GM18520 (cell line): Measurements from ENCODE around the gene SPAG4.

ENCODE experiments used
- ATAC-seq: cut with Tn5 transposase; IDR thresholded peaks from one replicate; pipeline ENCODE4 v1.9.1; 2021; ENCODE audit not compliant: unreplicated experiment

Gene SPAG4

GRCh38 chr20:35619196-35620095 is 3.8 kb downstream of the SPAG4 start:
- ATAC-seq: no peak

- no peak for ATAC-seq
Observed at GRCh38 chr20:35620818-35621559, 5.4 kb downstream of the SPAG4 start.

- no peak for ATAC-seq
Observed at GRCh38 chr20:35621560-35621946, 5.9 kb downstream of the SPAG4 start.

DNA sequence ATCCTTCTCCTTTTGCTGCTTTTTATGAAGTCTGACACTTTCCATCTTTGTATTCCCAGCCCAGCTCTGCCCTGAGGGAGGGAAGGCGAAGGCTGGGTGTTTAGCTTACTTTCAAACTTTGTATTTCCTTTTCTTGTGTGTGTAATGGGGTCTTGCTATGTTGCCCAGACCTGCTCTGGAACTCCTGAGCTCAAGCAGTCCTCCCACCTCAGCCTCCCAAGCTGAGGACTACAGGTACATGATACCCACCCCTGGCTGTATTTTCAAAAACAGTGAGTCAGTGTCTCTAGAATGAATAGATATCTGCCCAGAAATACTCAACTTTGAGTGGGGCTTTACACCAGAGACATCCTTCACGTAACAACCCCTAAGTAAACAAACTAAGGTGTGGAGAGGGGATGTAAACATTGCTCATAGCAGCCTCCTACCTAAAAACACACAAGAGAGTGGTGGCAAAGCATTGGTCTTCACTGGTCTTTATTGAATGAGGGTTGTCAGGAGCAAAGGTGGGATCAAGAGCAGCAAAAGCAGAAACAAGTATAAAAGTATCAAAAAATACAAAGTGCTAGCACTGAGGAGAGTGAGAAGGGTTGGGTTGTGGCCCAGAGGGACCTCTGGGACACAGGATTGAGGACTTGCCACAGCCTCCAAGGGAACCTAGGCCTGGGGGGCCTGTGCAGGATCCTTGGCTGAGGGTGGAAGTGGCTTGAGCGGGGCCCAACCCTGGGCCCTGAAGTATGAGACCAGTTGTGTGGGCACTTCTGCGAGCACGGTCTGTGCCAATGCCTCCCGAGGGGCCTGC is 10.2 kb downstream of the SPAG4 start:
- ATAC-seq: no peak

DNA sequence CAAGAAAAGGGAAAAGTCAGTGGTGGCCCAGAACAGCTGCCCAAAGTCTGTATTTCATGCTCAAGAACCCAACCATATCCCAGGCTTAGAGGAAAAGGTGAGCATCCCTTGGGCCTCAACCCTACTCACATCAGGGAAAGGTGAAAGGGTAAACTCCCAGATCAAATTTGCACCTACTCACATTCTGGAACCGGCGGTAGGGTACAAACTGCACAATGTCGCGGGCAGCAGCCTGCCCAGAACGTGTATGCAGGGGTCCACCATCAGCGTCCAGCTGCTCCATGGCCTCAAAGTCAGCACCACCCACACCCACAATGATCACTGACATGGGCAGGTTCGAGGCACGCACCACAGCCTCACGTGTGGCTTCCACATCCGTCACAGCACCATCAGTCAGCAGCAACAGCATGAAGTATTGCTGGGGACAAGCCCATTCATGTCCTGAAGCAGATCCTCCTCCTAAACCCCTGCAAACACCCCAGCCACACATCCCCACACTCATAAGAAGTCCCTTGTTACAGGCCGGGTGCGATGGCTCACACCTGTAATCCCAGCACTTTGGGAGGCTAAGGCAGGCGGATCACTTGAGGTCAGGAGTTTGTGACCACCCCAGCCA is 10.9 kb downstream of the SPAG4 start:
- no peak for ATAC-seq

DNA sequence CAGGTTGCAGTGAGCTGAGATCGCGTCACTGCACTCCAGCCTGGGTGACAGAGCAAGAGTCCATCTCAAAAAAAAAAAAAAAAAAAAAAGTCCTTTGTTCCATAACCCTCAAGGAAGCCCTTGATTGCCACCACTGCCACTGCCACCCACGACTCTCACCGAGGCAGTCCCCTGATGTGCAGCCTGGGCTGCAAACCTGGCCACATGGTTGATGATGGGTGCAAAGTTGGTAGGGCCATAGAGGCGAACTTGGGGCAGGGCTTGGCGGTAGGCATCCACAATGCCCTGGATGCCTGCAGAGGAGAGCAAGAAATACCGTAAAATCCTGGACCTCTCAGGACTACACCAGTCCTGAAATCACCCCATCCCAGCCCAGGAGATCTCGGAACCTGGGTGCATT is 11.5 kb downstream of the SPAG4 start:
- no peak for ATAC-seq

DNA sequence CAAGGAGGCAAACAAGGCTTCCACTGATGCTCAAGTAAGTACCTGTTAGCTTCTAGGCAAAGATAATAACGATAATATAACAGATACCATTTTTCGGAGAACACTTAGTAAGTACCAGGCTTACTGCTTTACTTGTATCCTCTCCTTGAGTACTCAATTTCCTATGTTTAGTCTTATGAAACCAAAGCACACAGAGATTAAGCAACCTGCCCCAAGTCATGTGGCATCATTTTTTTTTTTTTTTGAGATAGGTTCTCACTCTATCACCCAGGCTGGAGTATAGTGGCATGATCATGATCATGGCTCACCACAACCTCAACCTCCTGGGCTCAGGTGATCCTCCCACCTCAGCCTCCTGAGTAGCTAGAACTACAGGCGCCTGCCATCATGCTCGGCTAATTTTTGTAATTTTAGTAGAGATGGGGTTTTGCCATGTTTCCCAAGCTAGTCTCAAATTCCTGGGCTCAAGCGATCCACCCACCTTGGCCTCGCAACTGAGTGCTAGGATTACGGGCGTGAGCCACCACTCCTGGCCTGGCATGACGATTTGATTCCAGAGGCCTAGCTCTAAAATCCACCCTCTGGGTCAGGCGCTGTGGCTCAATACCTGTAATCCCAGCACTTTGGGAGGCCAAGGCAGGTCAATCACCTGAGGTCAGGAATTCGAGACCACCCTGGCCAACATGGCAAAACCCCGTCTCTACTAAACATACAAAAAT is 14.0 kb downstream of the SPAG4 start:
- no peak for ATAC-seq

DNA sequence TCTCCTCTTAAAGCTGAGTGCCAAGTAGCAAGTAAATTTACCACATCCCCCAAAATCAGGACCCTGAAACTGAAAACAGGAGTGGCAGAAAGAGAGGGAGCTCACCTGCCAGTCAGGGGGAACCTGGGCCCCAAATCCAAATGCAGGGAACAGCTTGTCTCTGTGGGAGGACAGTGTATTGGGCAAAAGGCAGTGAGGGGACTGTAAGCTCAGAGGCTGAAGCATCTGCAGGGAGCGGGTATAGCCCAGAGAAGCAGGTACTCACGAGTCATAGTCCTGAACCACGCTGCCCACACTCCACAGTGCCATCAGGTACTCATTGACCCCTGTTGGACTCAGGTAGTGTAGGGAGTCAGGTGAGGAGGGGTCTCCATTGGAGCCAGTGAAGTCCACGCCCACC is 15.0 kb downstream of the SPAG4 start:
- ATAC-seq: no peak

DNA sequence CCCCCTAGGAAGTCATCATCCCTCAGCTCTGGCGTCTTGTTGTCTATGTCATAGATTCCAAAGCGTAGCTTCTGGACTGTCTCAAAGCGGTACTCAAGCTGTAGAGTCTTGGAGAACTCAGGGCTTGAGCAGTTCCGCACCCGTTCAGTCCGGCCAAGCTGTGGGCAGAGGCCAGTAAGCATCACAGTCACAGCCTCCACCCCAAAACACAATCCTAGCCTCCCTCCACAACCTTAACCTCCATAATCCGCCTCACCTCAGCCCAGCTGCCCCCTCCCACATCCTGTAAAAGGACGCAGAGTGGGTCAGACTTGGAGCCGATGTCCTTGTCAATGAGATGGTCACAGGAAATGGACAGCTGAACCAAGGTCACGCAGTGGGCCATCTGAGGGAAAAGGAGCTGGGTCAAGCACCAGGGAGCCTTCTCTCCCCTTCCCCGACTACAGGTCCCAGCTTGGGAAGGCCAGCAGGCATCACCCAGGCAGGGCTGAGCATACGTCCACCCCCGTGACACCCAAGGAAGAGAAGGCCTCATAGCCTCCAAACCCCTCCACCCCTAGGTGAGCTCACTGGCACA is 17.0 kb downstream of the SPAG4 start:
- no peak for ATAC-seq

- ATAC-seq: no peak
Observed at GRCh38 chr20:35635652-35636051, 20.0 kb downstream of the SPAG4 start.

- ATAC-seq: no peak
Observed at GRCh38 chr20:35636095-35636494, 20.5 kb downstream of the SPAG4 start.

GRCh38 chr20:35637276-35637675 is 21.6 kb downstream of the SPAG4 start:
- ATAC-seq: no peak

GRCh38 chr20:35638751-35639150 is 23.1 kb downstream of the SPAG4 start:
- ATAC-seq: no peak

DNA sequence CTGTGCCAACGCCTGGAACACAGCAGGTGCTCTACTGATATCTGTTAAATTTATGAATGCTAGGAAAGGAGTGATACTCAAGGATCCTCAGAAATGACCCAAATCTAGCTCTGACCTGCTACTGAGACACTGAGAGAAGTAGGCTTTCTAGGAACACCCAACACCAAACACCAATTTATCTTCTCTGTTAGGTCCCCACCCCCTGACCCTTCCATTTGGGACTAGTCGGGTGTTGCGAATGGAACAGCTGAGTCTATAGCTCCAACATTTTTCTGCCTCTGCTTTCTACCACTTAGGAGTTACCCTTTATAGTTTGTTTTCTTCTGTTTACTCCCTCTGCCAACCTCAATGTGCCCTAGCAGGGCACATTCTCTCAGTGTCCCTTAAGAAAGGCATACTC is 25.1 kb downstream of the SPAG4 start:
- ATAC-seq: no peak

DNA sequence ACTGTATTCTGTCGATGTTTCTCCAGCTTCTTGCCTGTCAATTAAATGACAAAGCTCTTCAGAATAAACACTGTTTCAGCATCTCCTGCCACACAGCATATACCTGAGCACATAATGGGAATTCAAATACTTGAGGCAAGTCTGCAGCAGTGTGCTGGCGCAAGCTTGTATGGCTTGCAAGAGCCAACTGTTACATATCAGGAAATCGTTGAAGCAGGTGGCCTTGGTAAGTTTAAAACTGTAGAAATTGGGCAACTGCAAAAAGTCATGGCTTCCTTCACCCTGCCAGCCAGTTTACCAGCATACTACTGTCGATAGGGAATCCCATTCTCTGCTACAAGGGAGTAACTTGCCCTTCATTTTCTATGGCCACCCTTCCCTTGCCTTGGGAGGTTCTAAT is 26.1 kb downstream of the SPAG4 start:
- no peak for ATAC-seq

DNA sequence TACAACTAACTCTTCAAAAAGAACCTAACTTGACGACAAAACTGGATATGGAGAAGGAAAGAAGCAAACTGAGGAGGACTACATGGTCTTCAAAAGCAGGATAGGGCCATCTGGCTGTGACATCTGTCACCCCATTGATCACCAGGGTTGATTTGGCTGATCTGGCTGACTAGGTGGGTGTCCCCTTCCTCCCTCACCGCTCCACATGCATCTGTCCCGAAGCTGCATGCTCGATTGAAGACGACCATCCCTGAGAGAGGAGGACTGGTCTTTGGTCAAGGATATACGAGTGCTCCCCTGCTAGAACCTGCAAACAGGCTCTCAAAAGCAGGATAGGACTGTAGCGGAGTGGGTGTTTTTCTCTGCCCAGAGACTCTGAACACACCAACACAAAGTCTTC is 27.4 kb downstream of the SPAG4 start:
- no peak for ATAC-seq

DNA sequence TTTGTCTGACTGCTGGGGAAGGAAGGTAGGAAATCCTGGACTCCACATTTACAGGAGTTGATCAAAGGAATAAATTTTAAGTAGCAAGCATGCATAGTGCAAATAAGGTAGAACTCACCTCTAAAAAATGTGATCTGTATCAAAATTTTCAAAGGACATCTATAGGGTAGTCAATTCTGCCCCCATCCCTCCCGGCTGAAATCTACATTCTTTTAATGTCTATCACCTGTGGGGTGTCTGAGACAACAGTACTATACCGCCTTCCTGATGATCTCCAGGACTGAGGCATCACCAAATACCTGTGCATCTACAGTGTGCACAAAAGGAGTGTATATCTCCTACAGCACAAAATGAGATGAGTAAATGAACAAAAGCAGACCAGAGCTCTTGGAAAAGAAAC is 29.2 kb downstream of the SPAG4 start:
- no peak for ATAC-seq

DNA sequence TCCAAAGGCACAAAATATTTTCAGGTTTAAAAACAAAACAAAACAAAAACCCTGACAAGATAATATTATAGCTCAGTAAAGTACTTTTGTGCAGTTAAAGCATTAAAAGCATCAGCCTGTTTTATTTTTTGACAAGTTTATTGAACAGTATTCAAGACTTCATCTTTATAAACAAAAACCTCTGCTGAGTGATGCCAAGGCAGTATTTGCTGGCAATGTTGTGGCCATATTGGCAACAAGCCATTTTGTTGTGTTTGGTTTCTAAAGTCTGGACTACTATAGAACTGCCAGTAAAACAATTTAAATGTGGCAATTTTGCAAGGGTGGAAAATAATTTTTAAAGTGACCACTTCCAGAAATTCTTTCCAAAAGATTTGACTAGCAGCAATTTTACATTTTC is 33.2 kb downstream of the SPAG4 start:
- ATAC-seq: no peak

- ATAC-seq: no peak
Observed at GRCh38 chr20:35650632-35651031, 35.0 kb downstream of the SPAG4 start.

DNA sequence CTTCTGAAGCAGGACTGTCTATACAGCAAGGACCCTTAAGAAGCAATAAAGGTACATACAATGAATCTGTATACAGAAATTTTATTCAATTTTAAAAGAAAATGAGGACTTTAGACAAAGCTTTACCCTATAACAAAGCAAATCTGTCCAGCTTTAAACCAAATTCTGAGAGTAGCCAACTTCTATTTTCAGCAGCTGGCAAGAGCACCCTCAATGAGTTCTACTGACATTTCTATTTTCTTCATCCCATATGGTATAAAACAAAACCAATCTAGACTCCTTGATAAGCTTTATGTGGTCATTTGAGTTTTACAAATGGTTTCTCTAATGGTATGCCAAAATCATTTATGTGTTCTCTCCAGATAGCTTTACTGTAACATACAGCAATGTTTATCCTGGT is 36.3 kb downstream of the SPAG4 start:
- ATAC-seq: no peak
